ENCODE measurements around the gene AMN1.

DNA sequence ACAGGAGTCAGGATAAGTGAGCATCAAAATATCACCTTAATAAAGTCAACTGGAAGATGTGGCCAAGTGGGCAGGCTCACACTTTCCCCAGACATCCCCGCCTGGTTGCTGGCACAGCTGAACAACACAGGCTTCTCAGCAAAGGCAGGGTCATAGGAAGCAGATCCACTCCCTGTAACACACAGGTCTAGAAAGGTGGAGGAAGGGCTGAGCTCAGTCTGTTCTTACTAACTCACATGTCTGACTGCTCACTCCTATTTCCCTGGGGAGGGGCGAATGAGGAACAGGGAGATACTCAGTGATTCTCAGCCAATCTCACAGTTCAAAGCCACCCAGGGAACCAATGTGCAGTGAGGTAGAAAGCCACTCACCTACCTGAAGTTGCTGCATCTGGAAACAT is 45.0 kb upstream of the AMN1 start:
- TF ChIP-seq, protein P1, sequence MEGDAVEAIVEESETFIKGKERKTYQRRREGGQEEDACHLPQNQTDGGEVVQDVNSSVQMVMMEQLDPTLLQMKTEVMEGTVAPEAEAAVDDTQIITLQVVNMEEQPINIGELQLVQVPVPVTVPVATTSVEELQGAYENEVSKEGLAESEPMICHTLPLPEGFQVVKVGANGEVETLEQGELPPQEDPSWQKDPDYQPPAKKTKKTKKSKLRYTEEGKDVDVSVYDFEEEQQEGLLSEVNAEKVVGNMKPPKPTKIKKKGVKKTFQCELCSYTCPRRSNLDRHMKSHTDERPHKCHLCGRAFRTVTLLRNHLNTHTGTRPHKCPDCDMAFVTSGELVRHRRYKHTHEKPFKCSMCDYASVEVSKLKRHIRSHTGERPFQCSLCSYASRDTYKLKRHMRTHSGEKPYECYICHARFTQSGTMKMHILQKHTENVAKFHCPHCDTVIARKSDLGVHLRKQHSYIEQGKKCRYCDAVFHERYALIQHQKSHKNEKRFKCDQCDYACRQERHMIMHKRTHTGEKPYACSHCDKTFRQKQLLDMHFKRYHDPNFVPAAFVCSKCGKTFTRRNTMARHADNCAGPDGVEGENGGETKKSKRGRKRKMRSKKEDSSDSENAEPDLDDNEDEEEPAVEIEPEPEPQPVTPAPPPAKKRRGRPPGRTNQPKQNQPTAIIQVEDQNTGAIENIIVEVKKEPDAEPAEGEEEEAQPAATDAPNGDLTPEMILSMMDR (IDR thresholded peaks at IDR 0.05; ENCODE audit: low read depth, low read length), result no peak
- TF ChIP-seq EZH2phosphoT487 (IDR thresholded peaks at IDR 0.05; ENCODE audit: low read depth), result no peak

Data from OCI-LY3 (cell line).